Ovary (tissue), 3 donors: ENCODE results near the gene HOXA1.

ENCODE experiments used
- CTCF ChIP-seq, 3 donors: fragments of 450-650 bp in 2 of 3; fragments of 200-600 bp in 1 of 3; IDR thresholded peaks; one replicate each; pipeline versions ENCODE4 v1.5.1 to v1.8.0; 2016 to 2022; ENCODE audit warnings: antibody characterized with exemption in 3 of 3, mild to moderate bottlenecking in 1 of 3
- POLR2A ChIP-seq: fragments of 450-650 bp; IDR thresholded peaks from one replicate; pipeline ENCODE4 v1.6.1; 2017; ENCODE audit warnings: antibody characterized with exemption, mild to moderate bottlenecking, moderate library complexity
- donor health status: DM: no; HTN: no; CAD: no.

GRCh38 chr7:27143950-27144780 lies 48.4 kb upstream of the HOXA1 start:
- TF ChIP-seq CTCF (IDR thresholded peaks at IDR 0.05): no peak
- no peak for TF ChIP-seq POLR2A
